Esophagus (tissue), 2 donors: ENCODE data around the gene GCN1. TPM values are rescaled to one million over a fixed set of nuclear protein-coding genes. Genes with fewer than 3 reads are reported as not detected.
"Not testable (repeated sequence)": the region's sequence is repeated elsewhere in the genome, so short reads cannot be mapped to it uniquely, and the experiment has no call there.

Experiments used
- H3K27ac ChIP-seq, 2 donors: one replicate each; pipeline ENCODE4 v1.5.1; 2013; ENCODE audit warnings: low read depth in 2 of 2, mild to moderate bottlenecking in 2 of 2, inconsistent platforms in 1 of 2, low read length in 1 of 2, moderate library complexity in 1 of 2
- H3K27me3 ChIP-seq, 2 donors: one replicate each; pipeline ENCODE4 v1.6.1; 2013; ENCODE audit warnings: low read length in 2 of 2, control low read depth in 1 of 2, mild to moderate bottlenecking in 1 of 2; ENCODE audit not compliant: insufficient read depth in 2 of 2, control insufficient read depth in 1 of 2
- H3K36me3 ChIP-seq, 2 donors: one replicate each; pipeline ENCODE4 v1.6.1; 2013; ENCODE audit warnings: low read length in 1 of 2; ENCODE audit not compliant: control insufficient read depth in 2 of 2, insufficient read depth in 2 of 2
- H3K4me1 ChIP-seq, 2 donors: one replicate each; pipeline ENCODE4 v1.6.1; 2013; ENCODE audit warnings: low read length in 1 of 2; ENCODE audit not compliant: control insufficient read depth in 2 of 2, insufficient read depth in 2 of 2
- H3K4me3 ChIP-seq, 2 donors: one replicate each; pipeline ENCODE4 v1.5.1; 2013; ENCODE audit warnings: low read length in 2 of 2, mild to moderate bottlenecking in 2 of 2, low read depth in 1 of 2, moderate library complexity in 1 of 2
- H3K9me3 ChIP-seq, 2 donors: one replicate each; pipeline ENCODE4 v1.6.1; 2013; ENCODE audit warnings: mild to moderate bottlenecking in 2 of 2, low read depth in 1 of 2, low read length in 1 of 2, moderate library complexity in 1 of 2; ENCODE audit not compliant: control insufficient read depth in 2 of 2, insufficient read depth in 1 of 2
- WGBS, 2 donors: extraction: QIAGEN DNeasy Blood & Tissue Kit; methylation state at CpG; one replicate each; pipeline ENCODE4 v1.1.7; 2013; 5-methylcytosine and 5-hydroxymethylcytosine counted together
- polyA plus RNA-seq, 2 donors: library from polyadenylated mRNA; stranded (reverse); fragments of 200-250 nt; gene quantifications; one replicate each; pipeline ENCODE4 v1.2.3, GENCODE V29; 2013
- donor health status: healthy with polysubstance abuse.
- donor health status: Bipolar disorder and iron deficiency.

GCN1 gene
- polyA plus RNA-seq, 2 donors, result 22.9 to 28.1 TPM

DNA sequence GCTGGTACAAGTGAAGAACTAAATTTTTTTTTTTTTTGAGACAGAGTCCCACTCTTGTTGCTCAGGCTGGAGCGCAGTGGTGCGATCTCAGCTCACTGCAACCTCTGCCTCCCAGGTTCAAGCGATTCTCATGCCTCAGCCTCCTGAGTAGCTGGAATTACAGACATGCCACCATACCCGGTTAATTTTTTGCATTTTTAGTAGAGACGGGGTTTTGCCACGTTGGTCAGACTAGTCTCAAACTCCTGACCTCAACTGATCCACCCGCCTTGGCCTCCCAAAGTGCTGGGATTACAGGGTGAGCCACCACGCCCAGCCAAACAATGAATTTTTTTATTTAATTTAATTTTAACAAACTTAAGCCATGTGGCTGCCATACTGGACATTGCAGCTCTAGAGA lies 1.2 kb downstream of the GCN1 start:
- WGBS, 2 donors, result 75% methylated on average over 8 of the region's 8 CpGs
- not testable (repeated sequence) for H3K9me3 ChIP-seq, H3K4me1 ChIP-seq, H3K36me3 ChIP-seq, H3K27ac ChIP-seq, H3K27me3 ChIP-seq
- H3K4me3 ChIP-seq, result peak overlapping the region in 1 of 2 donors; percentile 64

DNA sequence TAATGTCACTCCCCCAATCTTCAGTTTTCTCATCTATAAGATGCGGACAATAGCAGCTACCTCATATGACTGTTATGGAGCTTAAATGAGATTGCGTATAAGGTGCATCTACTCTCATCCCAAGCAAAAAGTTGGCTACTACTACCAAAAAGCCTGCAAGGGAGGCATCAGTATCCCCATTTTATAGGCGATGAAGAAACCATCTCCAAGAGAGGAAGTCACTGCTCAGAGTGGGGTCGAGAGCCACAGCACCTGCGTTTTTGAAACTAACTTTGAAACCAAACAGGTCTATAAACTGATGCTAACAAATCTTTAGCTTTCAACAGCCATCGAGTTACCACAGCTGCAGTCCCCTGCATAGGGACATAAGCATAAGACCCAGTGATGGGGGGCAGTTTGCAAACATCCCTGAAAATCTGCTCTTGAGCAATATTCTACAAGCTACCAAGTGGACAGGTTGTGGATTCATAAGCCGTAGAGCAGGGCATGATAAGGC lies 3.5 kb downstream of the GCN1 start:
- Histone ChIP-seq H3K4me3 (no peak overlapping the region), H3K36me3 (peaks cover 0 to 10% of the 10 kb centered on the region in 2 donors), H3K9me3 (no peaks in the 10 kb centered on the region), H3K27ac (no peak overlapping the region), H3K4me1 (peaks cover 0 to 3% of the 10 kb centered on the region in 2 donors), H3K27me3 (no peaks in the 10 kb centered on the region)
- WGBS, 2 donors, result 78 to 87% methylated on average over 7 of the region's 7 CpGs

DNA sequence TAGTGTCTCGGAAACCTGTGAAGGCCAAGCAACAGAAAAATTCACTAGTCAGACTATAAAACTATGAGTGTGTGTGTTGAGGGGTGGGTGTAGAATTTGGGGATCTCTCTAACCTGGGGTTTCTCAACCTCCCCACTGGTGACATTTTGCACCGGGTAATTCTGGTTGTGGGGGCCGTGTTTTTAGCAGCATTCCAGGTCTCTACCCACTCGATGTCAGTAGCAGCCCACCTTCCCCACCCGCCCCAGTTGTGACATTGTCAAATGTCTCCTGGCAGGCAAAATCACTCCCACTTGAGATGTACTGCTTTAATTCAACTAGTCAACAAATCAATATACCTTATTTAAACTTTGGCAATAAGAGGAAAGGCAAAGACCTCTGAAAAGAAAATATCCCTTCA lies 4.1 kb downstream of the GCN1 start:
- Histone ChIP-seq H3K4me1 (peaks cover 0 to 3% of the 10 kb centered on the region in 2 donors), H3K4me3 (no peak overlapping the region), H3K27ac (no peak overlapping the region), H3K36me3 (peaks cover 0 to 10% of the 10 kb centered on the region in 2 donors), H3K27me3 (no peaks in the 10 kb centered on the region), H3K9me3 (no peaks in the 10 kb centered on the region)
- 92 to 94% methylated on average over 5 of the region's 5 CpGs for WGBS, 2 donors

DNA sequence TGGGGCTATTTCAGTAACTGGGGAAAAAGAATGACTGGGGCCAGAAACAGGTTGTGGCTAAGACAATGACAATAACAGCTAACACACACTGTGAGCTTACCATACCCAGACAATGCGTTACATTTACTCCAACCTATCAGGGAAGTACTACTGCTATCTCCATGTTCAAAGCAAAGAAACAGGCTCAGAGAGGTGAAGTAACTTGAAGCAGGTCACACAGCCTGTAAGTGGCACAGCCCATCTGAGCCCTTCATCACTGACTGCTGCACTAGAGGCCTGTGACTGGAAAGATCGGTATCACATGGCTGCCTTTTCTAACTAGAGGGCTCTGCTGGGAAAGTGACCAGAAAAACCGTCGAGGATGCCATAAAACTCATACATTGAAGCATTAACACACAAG lies 7.9 kb downstream of the GCN1 start:
- no peak overlapping the region for H3K27ac ChIP-seq
- H3K4me1 ChIP-seq, result no peaks in the 10 kb centered on the region
- H3K27me3 ChIP-seq, result no peaks in the 10 kb centered on the region
- H3K4me3 ChIP-seq, result no peak overlapping the region
- H3K36me3 ChIP-seq, result peaks cover 20 to 24% of the 10 kb centered on the region in 2 donors
- WGBS, 2 donors, result 88 to 91% methylated on average over 4 of the region's 4 CpGs
- H3K9me3 ChIP-seq, result no peaks in the 10 kb centered on the region

DNA sequence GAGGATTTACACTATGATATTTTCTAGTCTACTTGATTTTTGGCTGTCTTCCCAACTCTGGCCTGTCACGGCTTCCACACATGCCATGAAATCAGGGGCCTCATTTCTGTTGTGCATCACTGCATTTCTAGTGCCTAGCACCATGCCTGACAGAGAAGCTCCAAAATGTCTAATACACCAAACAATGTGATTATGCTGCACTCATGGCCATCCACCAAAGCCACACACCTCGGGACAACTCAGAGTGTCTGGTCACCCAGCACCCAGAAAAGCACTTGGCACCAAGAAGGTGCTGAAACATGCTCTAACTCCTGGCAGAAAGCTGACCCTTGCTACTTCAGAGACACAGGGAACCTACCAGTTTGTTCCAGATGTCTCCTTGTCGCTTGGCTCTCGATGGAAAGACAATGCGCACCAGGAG lies 11.3 kb downstream of the GCN1 start:
- Histone ChIP-seq H3K27me3 (no peaks in the 10 kb centered on the region), H3K36me3 (peaks cover 20 to 28% of the 10 kb centered on the region in 2 donors), H3K4me1 (no peaks in the 10 kb centered on the region), H3K4me3 (no peak overlapping the region), H3K27ac (no peak overlapping the region), H3K9me3 (no peaks in the 10 kb centered on the region)
- 89 to 90% methylated on average over 5 of the region's 5 CpGs for whole genome bisulfite sequencing, 2 donors

DNA sequence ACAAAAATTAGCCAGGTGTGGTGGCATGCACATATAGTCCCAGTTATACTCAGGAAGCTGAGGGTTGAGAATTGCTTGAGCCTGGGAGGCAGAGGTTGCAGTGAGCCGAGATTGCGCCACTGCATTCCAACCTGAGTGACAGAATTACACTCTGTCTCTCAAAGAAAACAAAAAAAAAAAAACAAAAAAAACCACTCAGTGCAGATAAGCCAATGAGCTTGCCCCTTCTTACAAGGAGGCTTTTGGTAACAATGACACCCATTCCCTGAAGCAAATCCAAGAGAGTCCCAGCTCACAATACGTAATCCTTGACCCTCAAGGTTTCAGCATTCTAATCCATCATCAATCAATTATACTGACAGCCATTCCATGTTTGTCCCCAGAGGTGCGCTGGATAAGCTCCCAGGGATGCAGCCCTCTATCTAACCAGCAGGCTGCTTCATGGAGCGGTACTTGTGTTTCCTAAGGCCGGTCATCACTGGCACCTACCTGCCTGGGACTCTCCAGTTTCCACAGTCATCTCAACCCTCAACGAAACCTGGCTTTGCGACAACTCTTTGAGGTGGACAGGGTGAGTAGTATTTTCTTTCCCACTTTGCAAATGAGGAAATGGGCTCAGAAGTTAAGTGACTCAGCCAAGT lies 12.4 kb downstream of the GCN1 start:
- peak overlapping the region in 1 of 2 donors; percentile 56 for H3K27ac ChIP-seq
- H3K4me3 ChIP-seq, result no peak overlapping the region
- H3K36me3 ChIP-seq, result peaks cover 20 to 37% of the 10 kb centered on the region in 2 donors
- no peaks in the 10 kb centered on the region for H3K27me3 ChIP-seq
- no peaks in the 10 kb centered on the region for H3K4me1 ChIP-seq
- H3K9me3 ChIP-seq, result no peaks in the 10 kb centered on the region
- 83% methylated on average over 8 of the region's 8 CpGs for WGBS, 2 donors

DNA sequence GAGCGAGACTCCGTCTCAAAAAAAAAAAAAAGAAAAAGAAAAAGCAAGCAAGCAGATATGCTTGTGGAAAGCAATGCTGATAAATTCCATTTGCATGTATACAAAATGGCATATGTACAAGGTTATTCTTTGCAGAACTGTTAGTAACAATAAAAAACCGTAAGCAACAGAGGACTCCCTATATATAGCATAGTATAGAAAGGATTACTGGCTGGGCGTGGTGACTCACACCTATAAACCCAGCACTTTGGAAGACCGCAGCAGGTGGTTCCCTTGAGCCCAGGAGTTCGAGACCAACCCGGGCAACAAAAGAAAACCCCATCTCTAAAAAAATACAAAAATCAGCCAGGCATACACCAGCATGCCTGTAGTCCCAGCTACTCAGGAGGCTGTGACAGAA lies 13.5 kb downstream of the GCN1 start:
- WGBS, 2 donors, result 94 to 95% methylated on average over 7 of the region's 7 CpGs
- no peak overlapping the region for H3K27ac ChIP-seq
- no peak overlapping the region for H3K4me3 ChIP-seq
- no peaks in the 10 kb centered on the region for H3K9me3 ChIP-seq
- peaks cover 20 to 36% of the 10 kb centered on the region in 2 donors for H3K36me3 ChIP-seq
- H3K27me3 ChIP-seq, result no peaks in the 10 kb centered on the region
- no peaks in the 10 kb centered on the region for H3K4me1 ChIP-seq

DNA sequence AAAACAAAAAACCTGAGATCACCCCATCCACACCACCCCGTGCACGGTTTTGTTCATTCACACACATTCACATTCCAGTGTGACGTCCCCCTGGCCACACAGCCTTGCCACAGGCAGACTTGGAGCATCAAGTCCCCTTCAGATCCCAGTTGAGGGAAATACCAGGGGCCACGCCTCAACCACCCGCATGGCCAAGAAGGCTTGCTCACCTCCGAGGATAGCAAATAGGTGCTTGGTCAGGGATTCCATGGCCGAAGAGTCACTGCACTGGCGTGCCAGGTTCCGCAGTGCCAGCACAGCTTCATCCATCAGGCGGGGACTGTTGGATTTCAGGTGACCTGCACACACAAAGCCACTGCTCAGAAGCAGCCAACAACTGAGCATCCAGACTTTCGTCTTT lies 19.0 kb downstream of the GCN1 start:
- Histone ChIP-seq H3K9me3 (no peaks in the 10 kb centered on the region), H3K27ac (no peak overlapping the region), H3K4me1 (no peaks in the 10 kb centered on the region), H3K36me3 (peaks cover 19 to 41% of the 10 kb centered on the region in 2 donors), H3K27me3 (no peaks in the 10 kb centered on the region), H3K4me3 (no peak overlapping the region)
- WGBS, 2 donors, result 90 to 94% methylated on average over 11 of the region's 11 CpGs

DNA sequence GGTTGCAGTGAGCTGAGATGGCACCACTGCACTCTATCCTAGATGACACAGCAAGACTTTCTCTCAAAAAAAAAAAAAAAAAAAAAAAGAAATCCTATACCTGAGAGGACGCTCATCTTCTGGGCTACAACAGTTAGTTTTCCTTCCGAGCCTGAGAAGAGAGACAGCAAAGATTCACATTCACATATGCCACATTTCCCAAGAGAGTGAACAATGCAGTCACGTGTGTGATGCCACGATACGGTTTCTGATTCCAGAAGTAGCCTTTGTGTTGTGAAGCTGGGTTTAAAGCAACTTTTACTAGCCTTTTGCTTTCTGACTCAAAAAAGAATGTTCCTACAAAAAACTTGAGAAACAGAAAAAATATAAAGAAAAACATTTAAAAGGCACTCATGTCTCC lies 19.5 kb downstream of the GCN1 start:
- Histone ChIP-seq H3K9me3 (no peaks in the 10 kb centered on the region), H3K36me3 (peaks cover 21 to 42% of the 10 kb centered on the region in 2 donors), H3K27ac (no peak overlapping the region), H3K27me3 (no peaks in the 10 kb centered on the region), H3K4me1 (no peaks in the 10 kb centered on the region), H3K4me3 (no peak overlapping the region)
- WGBS, 2 donors, result 87 to 91% methylated on average over 5 of the region's 5 CpGs

DNA sequence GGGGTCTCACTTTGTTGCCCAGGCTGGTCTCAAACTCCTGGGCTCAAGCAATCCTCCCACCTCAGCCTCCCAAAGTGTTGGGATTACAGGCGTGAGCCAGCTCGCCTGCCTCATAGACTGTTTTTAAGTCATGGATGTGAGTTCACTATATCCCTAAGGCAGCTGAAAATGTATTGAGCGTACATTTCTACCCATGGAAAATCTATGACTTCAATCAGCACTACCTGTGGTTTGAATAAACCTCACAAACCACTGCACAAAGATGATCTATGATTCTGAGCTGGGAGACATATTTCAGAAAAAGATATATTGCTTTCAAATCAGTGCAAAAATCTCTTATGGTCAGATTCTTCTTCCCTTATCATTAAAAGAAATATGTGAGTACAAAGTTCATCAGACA lies 22.5 kb downstream of the GCN1 start:
- Histone ChIP-seq H3K36me3 (peaks cover 34 to 44% of the 10 kb centered on the region in 2 donors), H3K4me1 (no peaks in the 10 kb centered on the region), H3K27ac (no peak overlapping the region), H3K4me3 (no peak overlapping the region), H3K9me3 (no peaks in the 10 kb centered on the region), H3K27me3 (no peaks in the 10 kb centered on the region)
- WGBS, 2 donors, result 95% methylated on average over 3 of the region's 3 CpGs
